Measurements from ENCODE around the gene FOXD4L1. TPM values are rescaled to one million over a fixed set of nuclear protein-coding genes. Genes with fewer than 3 reads are reported as not detected.
A peak's percentile ranks its signal among the peaks of the same experiment; 100 is the strongest.
"Not testable (repeated sequence)": the region's sequence is repeated elsewhere in the genome, so short reads cannot be mapped to it uniquely, and the experiment has no call there.

Gene FOXD4L1
- total RNA-seq, 4 donors from 2014 or later, result 0.17 to 0.42 TPM; not detected in 2

- 27% methylated on average over 8 of the region's 14 CpGs for whole genome bisulfite sequencing
- DNase-seq (ENCODE audit: extremely low spot score); H3K9me3 ChIP-seq; intact Hi-C loops (cut with DNase I); H3K4me3 ChIP-seq; H3K36me3 ChIP-seq; H3K27ac ChIP-seq (replicated peaks in 1 of 4): not testable (repeated sequence)
- H3K27me3 ChIP-seq, result peaks cover 0 to 58% (median 9%) of the 10 kb centered on the region in 4 donors
- peaks cover 0 to 18% (median 18%) of the 10 kb centered on the region in 4 donors for H3K4me1 ChIP-seq
These were observed 9.1 kb downstream of the FOXD4L1 start for GRCh38 chr2:113507394-113508140.

GRCh38 chr2:113508187-113508586, 9.7 kb downstream of the FOXD4L1 start:
- H3K4me3 ChIP-seq; DNase-seq (ENCODE audit: extremely low spot score); H3K27ac ChIP-seq (replicated peaks in 1 of 4); H3K36me3 ChIP-seq; H3K9me3 ChIP-seq; intact Hi-C loops (cut with DNase I): not testable (repeated sequence)
- 30% methylated on average over 6 of the region's 11 CpGs for WGBS
- Histone ChIP-seq H3K27me3 (peaks cover 0 to 52% (median 6%) of the 10 kb centered on the region in 4 donors), H3K4me1 (peaks cover 0 to 12% (median 12%) of the 10 kb centered on the region in 4 donors)

GRCh38 chr2:113510913-113511312, 12.4 kb downstream of the FOXD4L1 start:
- H3K27me3 ChIP-seq, result peaks cover 0 to 30% (median 0%) of the 10 kb centered on the region in 4 donors
- H3K4me1 ChIP-seq; DNase-seq (ENCODE audit: extremely low spot score); H3K36me3 ChIP-seq; H3K27ac ChIP-seq (replicated peaks in 1 of 4); H3K4me3 ChIP-seq; H3K9me3 ChIP-seq; intact Hi-C loops (cut with DNase I): not testable (repeated sequence)
- no CpG with 5 or more reads among the region's 3 CpGs for WGBS

- H3K4me1 ChIP-seq; H3K27ac ChIP-seq (replicated peaks in 1 of 4); H3K4me3 ChIP-seq; H3K9me3 ChIP-seq; H3K36me3 ChIP-seq; intact Hi-C loops (cut with DNase I): not testable (repeated sequence)
- H3K27me3 ChIP-seq, result peaks cover 0 to 26% (median 0%) of the 10 kb centered on the region in 4 donors
- DNase-seq (ENCODE audit: extremely low spot score), result peak; percentile 42
- WGBS, result 85% methylated on average over 13 of the region's 14 CpGs
These were observed 13.4 kb downstream of the FOXD4L1 start for GRCh38 chr2:113511859-113512258.

- intact Hi-C loops (cut with DNase I); H3K27ac ChIP-seq (replicated peaks in 1 of 4); H3K4me3 ChIP-seq; DNase-seq (ENCODE audit: extremely low spot score); H3K27me3 ChIP-seq; H3K4me1 ChIP-seq; H3K9me3 ChIP-seq; H3K36me3 ChIP-seq: not testable (repeated sequence)
- WGBS, result 85% methylated on average over 8 of the region's 8 CpGs
These were observed 17.0 kb downstream of the FOXD4L1 start for GRCh38 chr2:113515457-113515856.

- H3K9me3 ChIP-seq; H3K27ac ChIP-seq (replicated peaks in 1 of 4); DNase-seq (ENCODE audit: extremely low spot score); H3K36me3 ChIP-seq; H3K4me1 ChIP-seq; H3K27me3 ChIP-seq; H3K4me3 ChIP-seq; intact Hi-C loops (cut with DNase I): not testable (repeated sequence)
- 81% methylated on average over 3 of the region's 3 CpGs for WGBS
These were observed 17.5 kb downstream of the FOXD4L1 start for GRCh38 chr2:113515995-113516394.

- H3K9me3 ChIP-seq; intact Hi-C loops (cut with DNase I); H3K4me1 ChIP-seq; H3K4me3 ChIP-seq; H3K27ac ChIP-seq (replicated peaks in 1 of 4); H3K27me3 ChIP-seq; DNase-seq (ENCODE audit: extremely low spot score); H3K36me3 ChIP-seq: not testable (repeated sequence)
- WGBS, result no CpG with 5 or more reads among the region's 2 CpGs
These were observed 18.6 kb downstream of the FOXD4L1 start for GRCh38 chr2:113517025-113517424.

- H3K27ac ChIP-seq (replicated peaks in 1 of 4); H3K27me3 ChIP-seq; H3K4me3 ChIP-seq; H3K9me3 ChIP-seq; DNase-seq (ENCODE audit: extremely low spot score); intact Hi-C loops (cut with DNase I); H3K4me1 ChIP-seq; H3K36me3 ChIP-seq: not testable (repeated sequence)
- 83% methylated on average over 6 of the region's 6 CpGs for WGBS
These were observed 22.4 kb downstream of the FOXD4L1 start for GRCh38 chr2:113520837-113521236.

- H3K4me1 ChIP-seq; H3K27me3 ChIP-seq; H3K36me3 ChIP-seq; H3K27ac ChIP-seq (replicated peaks in 1 of 4); H3K9me3 ChIP-seq; intact Hi-C loops (cut with DNase I); DNase-seq (ENCODE audit: extremely low spot score); H3K4me3 ChIP-seq: not testable (repeated sequence)
- 90% methylated on average over 3 of the region's 5 CpGs for WGBS
These were observed 23.0 kb downstream of the FOXD4L1 start for GRCh38 chr2:113521492-113521891.

GRCh38 chr2:113524986-113525385, 26.5 kb downstream of the FOXD4L1 start:
- 71% methylated on average over 1 of the region's 1 CpG for WGBS
- H3K27ac ChIP-seq (replicated peaks in 1 of 4); DNase-seq (ENCODE audit: extremely low spot score); H3K4me3 ChIP-seq; H3K4me1 ChIP-seq; intact Hi-C loops (cut with DNase I); H3K27me3 ChIP-seq; H3K9me3 ChIP-seq; H3K36me3 ChIP-seq: not testable (repeated sequence)

- H3K9me3 ChIP-seq; H3K4me1 ChIP-seq; H3K27me3 ChIP-seq; intact Hi-C loops (cut with DNase I); H3K27ac ChIP-seq (replicated peaks in 1 of 4); H3K4me3 ChIP-seq; H3K36me3 ChIP-seq; DNase-seq (ENCODE audit: extremely low spot score): not testable (repeated sequence)
- 20% methylated on average over 3 of the region's 12 CpGs for WGBS
These were observed 29.0 kb downstream of the FOXD4L1 start for GRCh38 chr2:113527350-113528045.

- H3K4me1 ChIP-seq; H3K27ac ChIP-seq (replicated peaks in 1 of 4); DNase-seq (ENCODE audit: extremely low spot score); H3K36me3 ChIP-seq; H3K4me3 ChIP-seq; H3K9me3 ChIP-seq; H3K27me3 ChIP-seq; intact Hi-C loops (cut with DNase I): not testable (repeated sequence)
- WGBS, result 62% methylated on average over 4 of the region's 5 CpGs
These were observed 29.7 kb downstream of the FOXD4L1 start for GRCh38 chr2:113528126-113528525.

GRCh38 chr2:113528904-113529303, 30.4 kb downstream of the FOXD4L1 start:
- H3K9me3 ChIP-seq; H3K4me1 ChIP-seq; H3K4me3 ChIP-seq; intact Hi-C loops (cut with DNase I); DNase-seq (ENCODE audit: extremely low spot score); H3K36me3 ChIP-seq; H3K27ac ChIP-seq (replicated peaks in 1 of 4); H3K27me3 ChIP-seq: not testable (repeated sequence)
- WGBS, result no CpG with 5 or more reads among the region's 3 CpGs

Measured in esophagus muscularis mucosa (tissue), 4 donors.